Fibroblast of lung (primary cell): ENCODE measurements around the gene NR2C2.

Experiments
- EZH2 ChIP-seq: IDR thresholded peaks from 2 replicates; pipeline ENCODE4 v1.5.1; 2012; ENCODE audit warnings: low read length, control low read depth, mild to moderate bottlenecking; ENCODE audit errors: missing control alignments
- TF ChIP-seq, protein P1 (sequence below), 2 donors: IDR thresholded peaks in 1 of 2; conservative IDR thresholded peaks in 1 of 2; 1 replicate in 1 of 2; 2 replicates in 1 of 2; pipeline ENCODE4 v1.5.1; 2011 to 2012; ENCODE audit warnings: low read length in 2 of 2, control low read depth in 1 of 2, inconsistent platforms in 1 of 2, low read depth in 1 of 2, mild to moderate bottlenecking in 1 of 2

DNA sequence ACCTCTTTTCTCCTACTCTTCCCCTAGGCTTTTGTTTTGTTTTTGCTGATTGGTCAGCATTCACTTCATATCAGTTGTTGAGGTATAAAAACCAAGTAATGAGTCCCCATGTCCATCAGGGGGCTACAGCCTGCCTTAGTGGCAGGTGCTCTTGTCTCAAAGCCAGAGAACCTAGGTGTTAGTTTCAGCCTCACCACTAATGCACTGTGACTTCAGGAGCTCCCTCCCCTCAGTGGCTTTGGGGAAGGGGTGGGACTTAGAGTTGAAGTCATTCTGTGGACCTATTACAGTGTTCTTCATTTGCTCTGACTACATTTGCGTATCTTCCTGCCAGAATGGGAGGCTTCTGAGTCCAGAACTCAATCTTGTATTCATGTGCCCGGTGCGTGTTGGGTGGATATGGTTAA lies 41.6 kb downstream of the NR2C2 start:
- TF ChIP-seq, protein P1, sequence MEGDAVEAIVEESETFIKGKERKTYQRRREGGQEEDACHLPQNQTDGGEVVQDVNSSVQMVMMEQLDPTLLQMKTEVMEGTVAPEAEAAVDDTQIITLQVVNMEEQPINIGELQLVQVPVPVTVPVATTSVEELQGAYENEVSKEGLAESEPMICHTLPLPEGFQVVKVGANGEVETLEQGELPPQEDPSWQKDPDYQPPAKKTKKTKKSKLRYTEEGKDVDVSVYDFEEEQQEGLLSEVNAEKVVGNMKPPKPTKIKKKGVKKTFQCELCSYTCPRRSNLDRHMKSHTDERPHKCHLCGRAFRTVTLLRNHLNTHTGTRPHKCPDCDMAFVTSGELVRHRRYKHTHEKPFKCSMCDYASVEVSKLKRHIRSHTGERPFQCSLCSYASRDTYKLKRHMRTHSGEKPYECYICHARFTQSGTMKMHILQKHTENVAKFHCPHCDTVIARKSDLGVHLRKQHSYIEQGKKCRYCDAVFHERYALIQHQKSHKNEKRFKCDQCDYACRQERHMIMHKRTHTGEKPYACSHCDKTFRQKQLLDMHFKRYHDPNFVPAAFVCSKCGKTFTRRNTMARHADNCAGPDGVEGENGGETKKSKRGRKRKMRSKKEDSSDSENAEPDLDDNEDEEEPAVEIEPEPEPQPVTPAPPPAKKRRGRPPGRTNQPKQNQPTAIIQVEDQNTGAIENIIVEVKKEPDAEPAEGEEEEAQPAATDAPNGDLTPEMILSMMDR (conservative IDR thresholded peaks at IDR 0.05 in 1 of 2, IDR thresholded peaks at IDR 0.05 in 1 of 2; ENCODE audit: low read depth in 1 of 2, low read length in 2 of 2): no peak
- TF ChIP-seq EZH2: no peak
